Spleen (tissue), 11 donors: ENCODE results near the gene SLC12A1. TPM values are rescaled to one million over a fixed set of nuclear protein-coding genes. Genes with fewer than 3 reads are reported as not detected.

Experiments used
- DNase-seq: peaks from one replicate; pipeline ENCODE4 v3.0.0-alpha.2; 2020
- H3K27ac ChIP-seq, 8 donors: fragments of 200-600 bp; sonication (generic) in 7 of 8; 1 replicate in 4 of 8; 2 replicates in 4 of 8; pipeline versions ENCODE4 v1.5.0 to v1.8.0; 2016 to 2021; ENCODE audit warnings: inconsistent platforms in 4 of 8, mild to moderate bottlenecking in 4 of 8, moderate library complexity in 1 of 8
- H3K27me3 ChIP-seq, 7 donors: fragments of 200-600 bp; sonication (generic) in 6 of 7; replicated peaks in 1 of 7; 1 replicate in 4 of 7; 2 replicates in 3 of 7; pipeline versions ENCODE4 v1.5.0 to v1.8.0; 2016 to 2021; ENCODE audit warnings: inconsistent platforms in 3 of 7, mild to moderate bottlenecking in 1 of 7
- H3K36me3 ChIP-seq, 6 donors: fragments of 200-600 bp; sonication (generic) in 5 of 6; 1 replicate in 4 of 6; 2 replicates in 2 of 6; pipeline versions ENCODE4 v1.5.0 to v1.8.0; 2016 to 2021; ENCODE audit warnings: inconsistent platforms in 2 of 6
- H3K4me1 ChIP-seq, 6 donors: fragments of 200-600 bp; sonication (generic) in 5 of 6; 1 replicate in 3 of 6; 2 replicates in 3 of 6; pipeline versions ENCODE4 v1.5.0 to v1.8.0; 2016 to 2021; ENCODE audit warnings: inconsistent platforms in 3 of 6
- H3K4me3 ChIP-seq, 8 donors: fragments of 200-600 bp; sonication (generic) in 7 of 8; 1 replicate in 4 of 8; 2 replicates in 4 of 8; pipeline versions ENCODE4 v1.5.0 to v1.8.0; 2016 to 2021; ENCODE audit warnings: inconsistent platforms in 4 of 8, mild to moderate bottlenecking in 4 of 8, moderate library complexity in 2 of 8
- H3K9me3 ChIP-seq, 8 donors: fragments of 200-600 bp; sonication (generic) in 7 of 8; 1 replicate in 4 of 8; 2 replicates in 4 of 8; pipeline versions ENCODE4 v1.5.0 to v1.8.0; 2016 to 2021; ENCODE audit warnings: inconsistent platforms in 4 of 8
- POLR2A ChIP-seq, 3 donors: fragments of 450-650 bp; IDR thresholded peaks; one replicate each; pipeline ENCODE4 v1.5.1; 2017; ENCODE audit warnings: antibody characterized with exemption in 3 of 3, mild to moderate bottlenecking in 1 of 3
- POLR2AphosphoS5 ChIP-seq, 3 donors: sonication (generic); formaldehyde crosslinking; IDR thresholded peaks; one replicate each; pipeline ENCODE4 v1.5.1; 2017; ENCODE audit warnings: antibody characterized with exemption in 3 of 3
- WGBS, 5 donors: extraction: QIAGEN DNeasy Blood & Tissue Kit in 3 of 5; methylation state at CpG; one replicate each; pipeline versions ENCODE4 v1.1.5 to v1.1.7; 2013 to 2018; 5-methylcytosine and 5-hydroxymethylcytosine counted together
- intact Hi-C: fragments of 100-400 bp; cut with DNase I; formaldehyde crosslinking; loops from one replicate; pipeline ENCODE4 v1.15.0; 2023; ENCODE audit warnings: low total_unique reads
- polyA plus RNA-seq, 3 donors: library from polyadenylated mRNA; stranded (reverse); fragments of 200-250 nt; gene quantifications; one replicate each; pipeline ENCODE4 v1.2.1, GENCODE V29; 2013
- total RNA-seq, 7 donors: library from RNA; depleted of rRNA in 3 of 7; stranded (reverse); fragments of >200 nt in 3 of 7; fragmentation: NEBNext Ultra II Directional in 4 of 7; extraction: Animal tissue kit (Norgen Biotek cat#: 25700) in 4 of 7; gene quantifications; one replicate each; pipeline versions ENCODE4 v1.1.0 to v1.2.1, GENCODE V29; 2016 to 2021
- TF ChIP-seq, protein P1 (sequence below), 11 experiments: fragments of 200-600 bp in 7 of 11; fragments of 450-650 bp in 4 of 11; sonication (generic) in 4 of 11; IDR thresholded peaks in 8 of 11; conservative IDR thresholded peaks in 3 of 11; 1 replicate in 7 of 11; 2 replicates in 4 of 11; pipeline versions ENCODE4 v1.4.0 to v1.8.0; 2016 to 2021; ENCODE audit warnings: antibody characterized with exemption in 11 of 11, inconsistent platforms in 4 of 11, mild to moderate bottlenecking in 1 of 11
- donor health status: healthy with polysubstance abuse.
- donor health status: DM: no; HTN: no; CAD: no; lungs with moderate emphysema.
- donor health status: DM: no; HTN: no; CAD: no.
- donor health status: Bipolar disorder and iron deficiency.
- donor health status: healthy.
- donor health status: DM: no; HTN: no; CAD: no.
- donor health status: DM: yes; HTN: yes; CAD: no.

Gene SLC12A1
- total and polyA plus RNA-seq, 10 donors: 0.02 TPM; not detected in 8

DNA sequence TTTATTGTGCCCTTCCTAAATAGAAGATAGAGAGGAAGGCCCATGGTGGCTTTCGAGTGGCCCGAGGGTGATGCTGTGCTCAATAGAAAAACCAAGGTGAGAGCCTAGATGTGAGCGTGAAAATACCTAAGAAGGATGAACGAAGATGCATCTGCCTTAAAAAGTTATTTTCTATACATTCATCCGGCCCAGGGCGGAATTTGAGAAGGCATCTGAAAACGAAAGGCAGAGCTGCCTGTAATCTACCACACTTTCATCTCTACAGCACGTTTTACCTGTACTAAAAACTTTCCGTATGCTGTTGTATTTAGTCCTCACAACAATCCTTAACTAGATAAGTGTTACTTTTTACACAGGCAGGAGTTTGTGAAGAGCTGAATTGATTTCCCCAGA is 126.5 kb downstream of the SLC12A1 start:
- TF ChIP-seq, protein P1, sequence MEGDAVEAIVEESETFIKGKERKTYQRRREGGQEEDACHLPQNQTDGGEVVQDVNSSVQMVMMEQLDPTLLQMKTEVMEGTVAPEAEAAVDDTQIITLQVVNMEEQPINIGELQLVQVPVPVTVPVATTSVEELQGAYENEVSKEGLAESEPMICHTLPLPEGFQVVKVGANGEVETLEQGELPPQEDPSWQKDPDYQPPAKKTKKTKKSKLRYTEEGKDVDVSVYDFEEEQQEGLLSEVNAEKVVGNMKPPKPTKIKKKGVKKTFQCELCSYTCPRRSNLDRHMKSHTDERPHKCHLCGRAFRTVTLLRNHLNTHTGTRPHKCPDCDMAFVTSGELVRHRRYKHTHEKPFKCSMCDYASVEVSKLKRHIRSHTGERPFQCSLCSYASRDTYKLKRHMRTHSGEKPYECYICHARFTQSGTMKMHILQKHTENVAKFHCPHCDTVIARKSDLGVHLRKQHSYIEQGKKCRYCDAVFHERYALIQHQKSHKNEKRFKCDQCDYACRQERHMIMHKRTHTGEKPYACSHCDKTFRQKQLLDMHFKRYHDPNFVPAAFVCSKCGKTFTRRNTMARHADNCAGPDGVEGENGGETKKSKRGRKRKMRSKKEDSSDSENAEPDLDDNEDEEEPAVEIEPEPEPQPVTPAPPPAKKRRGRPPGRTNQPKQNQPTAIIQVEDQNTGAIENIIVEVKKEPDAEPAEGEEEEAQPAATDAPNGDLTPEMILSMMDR (IDR thresholded peaks at IDR 0.05 in 8 of 11, conservative IDR thresholded peaks at IDR 0.05 in 3 of 11): no peak
- TF ChIP-seq POLR2AphosphoS5 (IDR thresholded peaks at IDR 0.05): no peak
- no peak for TF ChIP-seq POLR2A (IDR thresholded peaks at IDR 0.05)
- intact Hi-C loops: no loop called here
- H3K27me3 ChIP-seq: no peaks in the 10 kb centered on the region
- peaks cover 0 to 42% (median 22%) of the 10 kb centered on the region in 6 donors for H3K36me3 ChIP-seq
- H3K4me1 ChIP-seq: peaks cover 15 to 48% (median 26%) of the 10 kb centered on the region in 6 donors
- peak overlapping the region in 4 of 8 donors; percentile 97 to 99 (median 98) for H3K27ac ChIP-seq
- H3K9me3 ChIP-seq: no peaks in the 10 kb centered on the region
- 27 to 35% (median 35%) methylated on average over 9 of the region's 9 CpGs for WGBS, 5 donors
- DNase-seq: no peak
- H3K4me3 ChIP-seq: peak overlapping the region in 6 of 8 donors; percentile 80 to 99 (median 95)

DNA sequence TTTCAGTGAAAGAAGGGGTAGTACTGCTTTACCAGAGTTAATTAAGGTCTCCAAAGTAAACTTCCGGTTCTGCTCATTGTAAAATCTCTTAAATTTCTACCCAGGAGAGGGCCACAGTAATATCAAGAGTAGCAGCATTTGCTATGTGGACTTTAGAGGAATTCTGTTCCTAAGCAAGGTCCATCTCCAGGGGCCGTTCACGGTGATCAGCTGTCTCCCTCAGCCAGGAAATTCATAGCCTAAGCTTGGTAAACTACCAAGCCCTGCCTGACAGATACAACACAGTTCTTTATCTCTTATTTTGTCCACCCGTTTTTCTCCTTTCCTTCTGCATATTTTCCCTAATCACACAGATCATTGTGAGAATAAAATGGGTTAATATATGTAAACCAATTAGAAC is 127.4 kb downstream of the SLC12A1 start:
- peaks cover 15 to 48% (median 26%) of the 10 kb centered on the region in 6 donors for H3K4me1 ChIP-seq
- 25 to 43% (median 34%) methylated on average over 4 of the region's 4 CpGs for WGBS, 5 donors
- H3K27me3 ChIP-seq: no peaks in the 10 kb centered on the region
- H3K9me3 ChIP-seq: no peaks in the 10 kb centered on the region
- H3K36me3 ChIP-seq: peaks cover 0 to 52% (median 26%) of the 10 kb centered on the region in 6 donors
- TF ChIP-seq, protein P1 (IDR thresholded peaks at IDR 0.05 in 8 of 11, conservative IDR thresholded peaks at IDR 0.05 in 3 of 11): no peak
- TF ChIP-seq POLR2A (IDR thresholded peaks at IDR 0.05) (no peak), POLR2AphosphoS5 (IDR thresholded peaks at IDR 0.05) (no peak)
- no peak for DNase-seq
- intact Hi-C loops: no loop called here
- no peak overlapping the region for H3K27ac ChIP-seq
- H3K4me3 ChIP-seq: no peak overlapping the region

DNA sequence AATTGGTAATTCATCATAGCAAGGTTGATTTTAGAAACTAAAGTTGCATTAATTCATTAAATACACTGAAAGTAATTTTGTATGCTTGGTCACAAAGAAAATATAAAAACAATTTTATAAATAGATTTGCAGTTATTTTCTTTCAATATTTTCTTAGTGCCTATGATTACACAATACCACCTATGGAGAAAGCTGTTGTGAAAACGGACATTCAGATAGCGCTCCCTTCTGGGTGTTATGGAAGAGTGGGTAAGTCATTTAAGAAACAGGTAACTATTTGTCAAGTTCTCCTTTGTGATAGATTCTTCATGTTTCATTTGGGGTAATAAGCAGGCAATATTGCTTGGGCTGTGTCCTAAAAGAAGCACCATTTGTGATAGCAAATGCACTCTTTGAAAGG is 128.2 kb downstream of the SLC12A1 start:
- Histone ChIP-seq H3K27me3 (no peaks in the 10 kb centered on the region), H3K9me3 (no peaks in the 10 kb centered on the region), H3K4me1 (peaks cover 15 to 48% (median 26%) of the 10 kb centered on the region in 6 donors), H3K36me3 (peaks cover 0 to 56% (median 28%) of the 10 kb centered on the region in 6 donors), H3K4me3 (no peak overlapping the region), H3K27ac (no peak overlapping the region)
- 51 to 86% (median 58%) methylated on average over 2 of the region's 2 CpGs for WGBS, 5 donors
- DNase-seq: no peak
- intact Hi-C loops: no loop called here
- TF ChIP-seq, protein P1 (IDR thresholded peaks at IDR 0.05 in 8 of 11, conservative IDR thresholded peaks at IDR 0.05 in 3 of 11): no peak
- no peak for TF ChIP-seq POLR2AphosphoS5 (IDR thresholded peaks at IDR 0.05)
- no peak for TF ChIP-seq POLR2A (IDR thresholded peaks at IDR 0.05)

DNA sequence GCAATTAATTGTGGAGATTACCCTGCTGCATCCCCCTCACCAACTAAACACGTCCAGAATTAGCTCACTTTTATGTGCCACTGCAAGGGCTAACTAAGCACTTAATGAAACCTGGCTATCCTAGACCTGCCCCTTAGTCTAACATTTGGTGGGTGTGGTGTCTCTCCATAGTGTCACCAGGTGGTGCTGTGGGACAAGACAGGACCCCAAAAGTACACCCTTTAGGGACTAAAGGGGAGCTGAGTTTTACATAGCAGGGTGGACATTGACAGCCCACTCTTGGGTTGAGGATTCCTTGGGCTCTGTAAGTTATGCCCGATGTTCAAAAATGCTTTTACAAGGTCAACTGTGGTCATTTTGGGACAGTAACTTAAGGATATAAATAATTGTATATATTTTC is 130.8 kb downstream of the SLC12A1 start:
- TF ChIP-seq POLR2AphosphoS5 (IDR thresholded peaks at IDR 0.05): no peak
- TF ChIP-seq, protein P1 (IDR thresholded peaks at IDR 0.05 in 8 of 11, conservative IDR thresholded peaks at IDR 0.05 in 3 of 11): peak in 1 of 11 experiments; percentile 23
- Histone ChIP-seq H3K36me3 (peaks cover 0 to 83% (median 41%) of the 10 kb centered on the region in 6 donors), H3K4me3 (no peak overlapping the region), H3K27me3 (no peaks in the 10 kb centered on the region), H3K27ac (no peak overlapping the region), H3K4me1 (peaks cover 9 to 35% (median 14%) of the 10 kb centered on the region in 6 donors), H3K9me3 (no peaks in the 10 kb centered on the region)
- intact Hi-C loops: no loop called here
- DNase-seq: no peak
- WGBS, 5 donors: 78 to 96% (median 86%) methylated on average over 2 of the region's 2 CpGs
